Measurements from ENCODE around the gene CHMP6. TPM values are rescaled to one million over a fixed set of nuclear protein-coding genes. Genes with fewer than 3 reads are reported as not detected.
A peak's percentile ranks its signal among the peaks of the same experiment; 100 is the strongest.
"Not testable (repeated sequence)": the region's sequence is repeated elsewhere in the genome, so short reads cannot be mapped to it uniquely, and the experiment has no call there.

CHMP6 gene
- total RNA-seq, 2 donors from 2014 or later: 12.9 to 17.5 TPM

DNA sequence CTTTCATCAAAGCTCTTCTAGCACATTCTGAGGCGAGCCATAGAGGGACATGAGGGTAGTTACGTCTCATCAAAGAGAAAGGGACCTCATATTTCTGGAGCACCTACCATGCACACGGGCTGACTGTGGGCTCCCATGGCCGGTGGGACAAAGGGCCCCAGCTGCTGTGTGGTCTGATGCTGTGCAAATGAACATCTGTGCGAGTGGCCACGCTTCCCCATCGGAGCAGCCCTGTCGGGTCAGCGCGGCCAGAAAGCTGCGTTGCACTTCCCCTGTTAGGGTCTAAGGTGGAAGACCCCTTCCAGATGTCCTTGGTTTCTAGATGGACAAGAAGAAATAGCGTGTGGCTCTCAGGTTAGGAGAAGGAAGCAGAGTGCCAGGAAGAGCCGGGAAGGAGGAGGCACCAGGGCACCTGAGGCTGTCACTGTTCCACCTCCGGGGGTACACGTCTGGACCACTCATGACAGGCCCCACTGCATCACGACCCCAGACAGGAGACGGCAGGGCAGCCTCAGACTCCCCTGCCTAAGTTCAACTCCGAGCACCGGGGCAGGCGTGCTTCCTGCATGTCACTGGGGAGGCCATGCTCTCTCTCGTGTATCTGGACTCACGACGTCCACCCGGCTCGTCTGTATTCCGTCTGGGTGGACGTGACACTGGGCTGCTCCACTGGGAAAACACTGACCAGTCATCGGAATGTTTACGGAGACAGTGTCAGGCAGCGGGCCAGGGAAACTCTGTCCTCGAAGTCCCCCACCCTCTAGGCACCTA, 34.8 kb downstream of the CHMP6 start:
- no peaks in the 10 kb centered on the region for H3K9me3 ChIP-seq
- peaks cover 0 to 3% of the 10 kb centered on the region in 2 donors for H3K27me3 ChIP-seq
- H3K4me1 ChIP-seq: peaks cover 0 to 26% of the 10 kb centered on the region in 2 donors
- no peak overlapping the region for H3K27ac ChIP-seq
- H3K36me3 ChIP-seq: no peaks in the 10 kb centered on the region
- TF ChIP-seq, protein P1, sequence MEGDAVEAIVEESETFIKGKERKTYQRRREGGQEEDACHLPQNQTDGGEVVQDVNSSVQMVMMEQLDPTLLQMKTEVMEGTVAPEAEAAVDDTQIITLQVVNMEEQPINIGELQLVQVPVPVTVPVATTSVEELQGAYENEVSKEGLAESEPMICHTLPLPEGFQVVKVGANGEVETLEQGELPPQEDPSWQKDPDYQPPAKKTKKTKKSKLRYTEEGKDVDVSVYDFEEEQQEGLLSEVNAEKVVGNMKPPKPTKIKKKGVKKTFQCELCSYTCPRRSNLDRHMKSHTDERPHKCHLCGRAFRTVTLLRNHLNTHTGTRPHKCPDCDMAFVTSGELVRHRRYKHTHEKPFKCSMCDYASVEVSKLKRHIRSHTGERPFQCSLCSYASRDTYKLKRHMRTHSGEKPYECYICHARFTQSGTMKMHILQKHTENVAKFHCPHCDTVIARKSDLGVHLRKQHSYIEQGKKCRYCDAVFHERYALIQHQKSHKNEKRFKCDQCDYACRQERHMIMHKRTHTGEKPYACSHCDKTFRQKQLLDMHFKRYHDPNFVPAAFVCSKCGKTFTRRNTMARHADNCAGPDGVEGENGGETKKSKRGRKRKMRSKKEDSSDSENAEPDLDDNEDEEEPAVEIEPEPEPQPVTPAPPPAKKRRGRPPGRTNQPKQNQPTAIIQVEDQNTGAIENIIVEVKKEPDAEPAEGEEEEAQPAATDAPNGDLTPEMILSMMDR (IDR thresholded peaks at IDR 0.05): no peak
- no peak for DNase-seq (ENCODE audit: low spot score)
- no peak overlapping the region for H3K4me3 ChIP-seq

- Histone ChIP-seq H3K27me3 (peaks cover 0 to 3% of the 10 kb centered on the region in 2 donors), H3K27ac (no peak overlapping the region), H3K9me3 (no peaks in the 10 kb centered on the region), H3K4me1 (peaks cover 0 to 26% of the 10 kb centered on the region in 2 donors), H3K4me3 (no peak overlapping the region), H3K36me3 (no peaks in the 10 kb centered on the region)
- DNase-seq (ENCODE audit: low spot score): no peak
- TF ChIP-seq, protein P1 (IDR thresholded peaks at IDR 0.05): no peak
Observed at GRCh38 chr17:81027038-81027437, 35.4 kb downstream of the CHMP6 start.

GRCh38 chr17:81027591-81028505, 36.2 kb downstream of the CHMP6 start:
- DNase-seq (ENCODE audit: low spot score): no peak
- Histone ChIP-seq H3K4me3 (no peak overlapping the region), H3K4me1 (peaks cover 0 to 34% of the 10 kb centered on the region in 2 donors), H3K36me3 (no peaks in the 10 kb centered on the region), H3K27me3 (peaks cover 0 to 3% of the 10 kb centered on the region in 2 donors), H3K9me3 (no peaks in the 10 kb centered on the region), H3K27ac (no peak overlapping the region)
- TF ChIP-seq, protein P1 (IDR thresholded peaks at IDR 0.05): no peak

GRCh38 chr17:81028506-81028858, 36.8 kb downstream of the CHMP6 start:
- peaks cover 0 to 3% of the 10 kb centered on the region in 2 donors for H3K27me3 ChIP-seq
- peaks cover 0 to 37% of the 10 kb centered on the region in 2 donors for H3K4me1 ChIP-seq
- no peak overlapping the region for H3K4me3 ChIP-seq
- H3K27ac ChIP-seq: no peak overlapping the region
- DNase-seq (ENCODE audit: low spot score): no peak
- H3K9me3 ChIP-seq: no peaks in the 10 kb centered on the region
- no peaks in the 10 kb centered on the region for H3K36me3 ChIP-seq
- TF ChIP-seq, protein P1 (IDR thresholded peaks at IDR 0.05): no peak

GRCh38 chr17:81029859-81030258, 38.2 kb downstream of the CHMP6 start:
- Histone ChIP-seq H3K4me1 (peaks cover 0 to 37% of the 10 kb centered on the region in 2 donors), H3K9me3 (no peaks in the 10 kb centered on the region), H3K4me3 (no peak overlapping the region), H3K27ac (no peak overlapping the region), H3K36me3 (no peaks in the 10 kb centered on the region), H3K27me3 (peaks cover 0 to 3% of the 10 kb centered on the region in 2 donors)
- no peak for DNase-seq (ENCODE audit: low spot score)
- TF ChIP-seq, protein P1 (IDR thresholded peaks at IDR 0.05): no peak

- not testable (repeated sequence) for H3K4me3 ChIP-seq; H3K9me3 ChIP-seq; DNase-seq (ENCODE audit: low spot score); H3K27me3 ChIP-seq; H3K36me3 ChIP-seq
- Histone ChIP-seq H3K4me1 (peaks cover 0 to 37% of the 10 kb centered on the region in 2 donors), H3K27ac (peak overlapping the region; percentile 73 to 83)
Observed at GRCh38 chr17:81030312-81030711, 38.7 kb downstream of the CHMP6 start.

Data from right atrium auricular region (tissue), 2 donors.